Measurements from ENCODE around the gene VGLL2.

Gene VGLL2

DNA sequence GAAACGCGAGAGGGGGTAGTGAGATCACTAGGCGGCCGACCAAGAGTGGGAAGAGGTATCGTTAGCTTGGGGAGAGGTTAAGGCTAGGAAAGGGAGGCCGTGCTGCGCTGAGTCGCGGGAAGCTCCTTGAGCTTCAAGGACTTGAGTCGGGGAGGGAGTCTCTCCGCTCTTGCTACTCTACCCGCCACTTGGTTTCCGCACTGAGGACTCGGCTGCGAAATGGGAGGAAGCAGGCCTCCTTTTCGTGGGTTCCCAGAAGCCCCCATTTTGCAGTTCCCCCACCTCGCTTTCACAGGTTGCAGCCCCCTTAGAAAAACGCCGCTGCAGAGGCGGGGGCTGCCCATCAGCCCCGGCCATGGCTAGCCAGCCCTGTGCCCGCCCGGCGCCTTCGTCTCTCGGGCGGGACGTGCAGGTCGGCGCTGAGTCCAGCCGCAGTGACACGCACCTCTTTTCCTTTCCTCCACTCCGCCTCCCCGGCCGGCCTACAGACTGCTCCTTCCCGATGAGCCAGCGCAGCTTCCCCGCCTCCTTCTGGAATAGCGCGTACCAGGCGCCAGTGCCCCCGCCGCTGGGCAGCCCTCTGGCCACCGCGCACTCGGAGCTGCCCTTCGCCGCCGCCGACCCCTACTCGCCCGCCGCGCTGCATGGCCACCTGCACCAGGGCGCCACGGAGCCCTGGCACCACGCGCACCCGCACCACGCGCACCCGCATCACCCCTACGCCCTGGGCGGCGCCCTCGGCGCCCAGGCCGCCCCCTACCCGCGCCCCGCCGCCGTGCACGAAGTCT, 4.9 kb downstream of the VGLL2 start:
- no peak for TF ChIP-seq ZFX (IDR thresholded peaks at IDR 0.05)
- TF ChIP-seq, protein P1, sequence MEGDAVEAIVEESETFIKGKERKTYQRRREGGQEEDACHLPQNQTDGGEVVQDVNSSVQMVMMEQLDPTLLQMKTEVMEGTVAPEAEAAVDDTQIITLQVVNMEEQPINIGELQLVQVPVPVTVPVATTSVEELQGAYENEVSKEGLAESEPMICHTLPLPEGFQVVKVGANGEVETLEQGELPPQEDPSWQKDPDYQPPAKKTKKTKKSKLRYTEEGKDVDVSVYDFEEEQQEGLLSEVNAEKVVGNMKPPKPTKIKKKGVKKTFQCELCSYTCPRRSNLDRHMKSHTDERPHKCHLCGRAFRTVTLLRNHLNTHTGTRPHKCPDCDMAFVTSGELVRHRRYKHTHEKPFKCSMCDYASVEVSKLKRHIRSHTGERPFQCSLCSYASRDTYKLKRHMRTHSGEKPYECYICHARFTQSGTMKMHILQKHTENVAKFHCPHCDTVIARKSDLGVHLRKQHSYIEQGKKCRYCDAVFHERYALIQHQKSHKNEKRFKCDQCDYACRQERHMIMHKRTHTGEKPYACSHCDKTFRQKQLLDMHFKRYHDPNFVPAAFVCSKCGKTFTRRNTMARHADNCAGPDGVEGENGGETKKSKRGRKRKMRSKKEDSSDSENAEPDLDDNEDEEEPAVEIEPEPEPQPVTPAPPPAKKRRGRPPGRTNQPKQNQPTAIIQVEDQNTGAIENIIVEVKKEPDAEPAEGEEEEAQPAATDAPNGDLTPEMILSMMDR (conservative IDR thresholded peaks at IDR 0.05) = no peak

DNA sequence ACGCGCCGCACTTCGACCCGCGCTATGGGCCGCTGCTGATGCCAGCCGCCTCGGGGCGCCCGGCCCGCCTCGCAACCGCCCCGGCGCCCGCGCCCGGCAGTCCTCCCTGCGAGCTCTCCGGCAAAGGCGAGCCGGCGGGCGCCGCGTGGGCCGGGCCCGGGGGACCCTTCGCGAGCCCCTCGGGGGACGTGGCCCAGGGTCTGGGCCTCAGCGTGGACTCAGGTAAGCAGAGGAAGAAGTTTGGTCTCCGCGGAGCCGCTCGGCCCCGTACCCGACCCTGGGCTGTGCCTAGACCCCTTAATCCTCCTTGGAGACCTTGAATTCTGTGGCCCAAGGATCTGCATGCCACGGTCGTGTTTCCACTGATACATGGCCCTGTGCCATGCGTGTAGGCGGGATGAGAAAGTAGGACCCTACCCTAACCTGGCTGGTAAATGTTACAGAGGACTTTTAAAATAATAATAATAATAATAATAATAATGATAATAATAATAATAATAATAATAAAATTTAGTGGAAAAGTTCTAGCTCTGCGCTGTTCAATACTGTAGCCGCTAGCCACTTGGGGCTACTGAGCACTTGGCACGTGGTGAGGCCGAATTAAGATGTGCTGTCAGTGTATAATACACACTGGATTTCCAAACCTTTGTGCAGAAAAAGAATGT, 5.6 kb downstream of the VGLL2 start:
- no peak overlapping the region for H3K27ac ChIP-seq
- no peak for TF ChIP-seq ZFX (IDR thresholded peaks at IDR 0.05)
- TF ChIP-seq, protein P1 (conservative IDR thresholded peaks at IDR 0.05) = no peak

More for the DNA sequence above, 4.9 kb downstream of the VGLL2 start:
- no peak overlapping the region for H3K27ac ChIP-seq

DNA sequence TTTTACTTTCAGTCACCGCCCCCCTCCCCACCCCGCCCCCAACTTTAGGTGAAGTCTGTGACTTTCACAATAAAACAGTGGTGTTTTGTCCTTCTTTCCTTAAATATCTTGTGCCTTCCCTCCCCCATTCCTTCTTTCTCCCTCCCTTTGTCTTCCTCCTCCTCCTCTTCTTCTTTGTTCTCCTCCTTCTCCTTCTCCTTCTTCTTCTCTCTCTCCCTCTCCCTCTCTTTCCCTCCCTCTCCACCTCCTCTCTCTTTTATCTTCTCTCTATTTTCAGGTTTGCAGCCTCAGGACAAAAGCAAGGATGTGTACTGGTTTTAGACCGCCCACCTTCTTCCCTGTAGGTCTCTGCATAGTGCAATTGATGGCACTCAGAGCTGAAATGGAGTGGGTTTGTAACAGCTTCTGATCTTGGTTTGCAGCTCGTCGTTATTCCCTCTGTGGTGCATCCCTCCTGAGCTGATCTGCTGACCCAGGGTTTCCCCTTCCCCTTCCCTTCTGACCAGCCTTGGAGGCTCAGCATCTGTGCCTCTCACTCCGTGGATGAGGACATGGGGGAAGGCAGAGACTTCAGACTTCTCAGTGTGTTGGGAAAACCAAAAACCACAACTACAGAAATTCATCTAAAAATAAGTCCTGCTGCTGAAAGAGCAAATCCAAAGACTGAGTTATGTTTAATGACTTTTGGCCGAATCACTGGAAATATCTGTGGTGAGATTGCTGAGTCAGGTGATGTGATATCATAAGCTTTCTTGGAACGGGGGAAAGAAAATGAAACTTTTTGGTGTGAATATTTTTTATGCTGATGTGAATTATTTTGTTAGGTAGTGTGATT, 6.9 kb downstream of the VGLL2 start:
- H3K27ac ChIP-seq = no peak overlapping the region

DNA sequence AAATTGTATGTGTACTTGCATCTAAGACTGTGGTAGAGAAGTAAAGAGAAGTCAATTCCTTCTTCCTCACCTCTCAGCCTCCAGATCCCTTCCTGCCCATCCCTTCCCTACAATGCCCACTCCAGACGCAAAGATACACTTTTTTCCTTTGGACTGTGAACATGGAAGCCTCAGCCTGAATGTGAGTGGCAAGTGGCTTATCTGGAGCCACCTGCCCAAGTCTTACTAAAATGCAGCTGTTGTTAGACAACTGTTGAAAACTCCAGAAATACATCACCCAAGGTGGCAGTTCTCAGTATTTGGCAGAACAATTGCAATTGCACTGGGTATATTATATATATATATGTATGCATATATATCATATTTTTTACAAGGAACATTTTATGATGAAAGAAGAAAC, 7.5 kb downstream of the VGLL2 start:
- TF ChIP-seq, protein P1 (conservative IDR thresholded peaks at IDR 0.05) = no peak
- no peak for TF ChIP-seq ZFX (IDR thresholded peaks at IDR 0.05)
- H3K27ac ChIP-seq = no peak overlapping the region

More for the DNA sequence above, 6.9 kb downstream of the VGLL2 start:
- TF ChIP-seq, protein P1 (conservative IDR thresholded peaks at IDR 0.05) = no peak
- TF ChIP-seq ZFX (IDR thresholded peaks at IDR 0.05) = no peak

DNA sequence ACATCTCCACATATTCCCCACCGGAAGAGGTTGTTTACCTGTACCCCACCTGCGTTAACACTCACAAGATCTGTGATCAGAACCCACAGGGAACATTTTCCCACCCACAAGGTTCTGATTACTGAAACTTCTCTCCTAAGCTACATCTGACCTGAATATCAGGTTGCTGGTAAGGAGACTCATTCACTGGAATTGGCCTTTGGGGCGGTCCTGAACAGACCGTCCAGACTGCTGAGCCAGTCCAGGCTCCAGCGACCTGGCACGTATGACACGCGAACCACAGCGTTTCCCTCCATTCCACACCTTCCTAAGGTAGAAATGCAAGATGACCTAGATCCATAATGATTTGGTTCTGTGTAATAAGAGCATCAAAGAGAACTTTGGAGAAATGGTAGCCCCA, 9.8 kb downstream of the VGLL2 start:
- TF ChIP-seq, protein P1 (conservative IDR thresholded peaks at IDR 0.05) = no peak
- TF ChIP-seq ZFX (IDR thresholded peaks at IDR 0.05) = no peak
- H3K27ac ChIP-seq = no peak overlapping the region

DNA sequence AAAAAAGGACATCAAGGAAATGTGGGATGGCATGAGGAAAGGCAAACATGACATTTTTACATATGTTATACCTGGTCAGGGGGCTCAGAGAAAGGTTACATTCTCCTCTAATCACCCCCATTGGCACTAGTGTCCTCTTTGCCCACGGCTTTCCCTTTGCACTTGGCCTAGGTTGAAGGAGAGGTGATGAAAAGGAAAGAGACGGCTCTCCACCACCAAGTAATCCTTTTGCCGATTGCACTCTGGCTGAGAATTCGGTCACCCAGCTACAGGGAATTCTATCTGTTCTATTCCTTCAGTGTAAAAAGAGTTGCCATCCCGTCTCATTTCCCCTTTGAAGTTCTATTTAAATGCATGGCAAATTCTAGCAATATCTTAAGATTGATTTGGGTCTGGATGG, 10.4 kb downstream of the VGLL2 start:
- TF ChIP-seq ZFX (IDR thresholded peaks at IDR 0.05) = no peak
- TF ChIP-seq, protein P1 (conservative IDR thresholded peaks at IDR 0.05) = no peak
- H3K27ac ChIP-seq = no peak overlapping the region
